ENCODE results near the gene METTL15. TPM values are rescaled to one million over a fixed set of nuclear protein-coding genes. Genes with fewer than 3 reads are reported as not detected.
"Not testable (repeated sequence)": the region's sequence is repeated elsewhere in the genome, so short reads cannot be mapped to it uniquely, and the experiment has no call there.

METTL15 gene
- total RNA-seq, 1 donor from 2014 or later: 16.7 TPM

- H3K27me3 Mint-ChIP-seq: no peaks in the 10 kb centered on the region
- no peak for TF ChIP-seq CTCF (IDR thresholded peaks at IDR 0.05; ENCODE audit: unreplicated experiment)
- no peak overlapping the region for H3K4me3 Mint-ChIP-seq (ENCODE audit: low read depth)
- H3K36me3 Mint-ChIP-seq (ENCODE audit: insufficient read depth): peaks cover 45% of the 10 kb centered on the region
- H3K4me1 Mint-ChIP-seq (ENCODE audit: low read depth): no peaks in the 10 kb centered on the region
- no peak overlapping the region for H3K27ac Mint-ChIP-seq
- H3K9me3 Mint-ChIP-seq (ENCODE audit: low read depth): peaks cover 26% of the 10 kb centered on the region
- no peak for DNase-seq (ENCODE audit: low spot score, unreplicated experiment)
Observed at GRCh38 chr11:28132548-28132947, 24.4 kb downstream of the METTL15 start.

- Mint-ChIP-seq H3K36me3 (ENCODE audit: insufficient read depth) (peaks cover 50% of the 10 kb centered on the region), H3K27me3 (no peaks in the 10 kb centered on the region), H3K9me3 (ENCODE audit: low read depth) (peaks cover 30% of the 10 kb centered on the region), H3K4me3 (ENCODE audit: low read depth) (no peak overlapping the region), H3K27ac (no peak overlapping the region), H3K4me1 (ENCODE audit: low read depth) (no peaks in the 10 kb centered on the region)
- no peak for TF ChIP-seq CTCF (IDR thresholded peaks at IDR 0.05; ENCODE audit: unreplicated experiment)
- DNase-seq (ENCODE audit: low spot score, unreplicated experiment): no peak
Observed at GRCh38 chr11:28133146-28133545, 25.0 kb downstream of the METTL15 start.

GRCh38 chr11:28136157-28136556, 28.0 kb downstream of the METTL15 start:
- peaks cover 71% of the 10 kb centered on the region for H3K36me3 Mint-ChIP-seq (ENCODE audit: insufficient read depth)
- H3K27ac Mint-ChIP-seq; H3K4me1 Mint-ChIP-seq (ENCODE audit: low read depth); H3K27me3 Mint-ChIP-seq; H3K4me3 Mint-ChIP-seq (ENCODE audit: low read depth); DNase-seq (ENCODE audit: low spot score, unreplicated experiment): not testable (repeated sequence)
- H3K9me3 Mint-ChIP-seq (ENCODE audit: low read depth): peaks cover 49% of the 10 kb centered on the region

DNA sequence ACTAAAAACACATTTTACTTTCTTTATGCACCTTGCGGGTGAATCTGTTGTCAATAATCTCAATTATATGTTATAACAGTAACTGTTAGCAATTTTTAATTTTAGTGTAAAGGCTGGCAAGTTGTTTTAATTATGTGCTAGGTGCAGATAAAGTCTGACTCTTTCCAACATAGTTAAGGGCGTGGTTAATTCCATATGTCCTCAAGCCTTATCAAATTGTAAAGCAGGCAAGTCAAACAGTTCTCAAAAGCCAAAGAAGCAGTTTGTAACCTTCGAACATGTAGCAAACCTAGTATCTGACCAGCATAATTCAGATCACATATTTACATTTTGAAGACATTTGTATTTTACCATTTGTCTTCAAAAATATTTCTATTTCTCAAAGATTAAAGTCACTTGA, 29.2 kb downstream of the METTL15 start:
- DNase-seq (ENCODE audit: low spot score, unreplicated experiment): no peak
- Mint-ChIP-seq H3K27me3 (no peaks in the 10 kb centered on the region), H3K4me3 (ENCODE audit: low read depth) (no peak overlapping the region), H3K36me3 (ENCODE audit: insufficient read depth) (peaks cover 68% of the 10 kb centered on the region), H3K4me1 (ENCODE audit: low read depth) (no peaks in the 10 kb centered on the region), H3K9me3 (ENCODE audit: low read depth) (peaks cover 50% of the 10 kb centered on the region), H3K27ac (no peak overlapping the region)
- no peak for TF ChIP-seq CTCF (IDR thresholded peaks at IDR 0.05; ENCODE audit: unreplicated experiment)

DNA sequence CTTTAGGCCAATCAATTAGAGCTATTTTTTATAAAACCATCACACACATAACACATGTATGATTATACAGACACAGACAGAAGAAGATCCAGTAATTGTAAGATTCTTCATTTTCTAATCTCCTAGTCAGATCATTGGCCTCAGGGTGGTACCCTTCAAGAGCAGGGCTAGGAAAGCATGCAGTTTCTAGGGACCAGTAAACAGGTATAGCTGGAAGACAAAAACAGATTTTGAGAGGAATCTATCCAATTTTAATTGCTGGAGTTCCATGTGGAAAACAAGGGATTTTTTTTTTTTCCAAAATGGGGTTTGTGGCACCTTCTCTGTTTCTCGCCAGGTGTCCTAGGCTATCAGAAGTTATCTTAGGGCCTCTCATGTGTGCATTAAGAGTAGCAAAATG, 29.6 kb downstream of the METTL15 start:
- DNase-seq (ENCODE audit: low spot score, unreplicated experiment): no peak
- no peaks in the 10 kb centered on the region for H3K4me1 Mint-ChIP-seq (ENCODE audit: low read depth)
- no peak overlapping the region for H3K27ac Mint-ChIP-seq
- H3K4me3 Mint-ChIP-seq (ENCODE audit: low read depth): no peak overlapping the region
- peaks cover 71% of the 10 kb centered on the region for H3K36me3 Mint-ChIP-seq (ENCODE audit: insufficient read depth)
- H3K9me3 Mint-ChIP-seq (ENCODE audit: low read depth): peaks cover 52% of the 10 kb centered on the region
- no peak for TF ChIP-seq CTCF (IDR thresholded peaks at IDR 0.05; ENCODE audit: unreplicated experiment)
- H3K27me3 Mint-ChIP-seq: no peaks in the 10 kb centered on the region

- Mint-ChIP-seq H3K4me3 (ENCODE audit: low read depth) (no peak overlapping the region), H3K27ac (no peak overlapping the region), H3K4me1 (ENCODE audit: low read depth) (no peaks in the 10 kb centered on the region), H3K36me3 (ENCODE audit: insufficient read depth) (peaks cover 51% of the 10 kb centered on the region), H3K27me3 (no peaks in the 10 kb centered on the region), H3K9me3 (ENCODE audit: low read depth) (peaks cover 43% of the 10 kb centered on the region)
- no peak for TF ChIP-seq CTCF (IDR thresholded peaks at IDR 0.05; ENCODE audit: unreplicated experiment)
- no peak for DNase-seq (ENCODE audit: low spot score, unreplicated experiment)
Observed at GRCh38 chr11:28139841-28140415, 31.7 kb downstream of the METTL15 start.
